Brain pericyte (primary cell): ENCODE measurements around the gene POMT2.

Experiments
- DNase-seq: peaks from one replicate; pipeline ENCODE4 v3.0.0-alpha.2; 2012; ENCODE audit warnings: low read depth, low spot score

POMT2 gene

GRCh38 chr14:77240336-77240915, 80.3 kb downstream of the POMT2 start:
- DNase-seq, result no peak

GRCh38 chr14:77239412-77239811, 81.3 kb downstream of the POMT2 start:
- no peak for DNase-seq

- no peak for DNase-seq
These were observed 81.7 kb downstream of the POMT2 start for GRCh38 chr14:77238996-77239395.

GRCh38 chr14:77238356-77238755, 82.3 kb downstream of the POMT2 start:
- no peak for DNase-seq

GRCh38 chr14:77236814-77237213, 83.9 kb downstream of the POMT2 start:
- no peak for DNase-seq

- DNase-seq, result no peak
These were observed 89.0 kb downstream of the POMT2 start for GRCh38 chr14:77231721-77232120.

GRCh38 chr14:77230914-77231313, 89.8 kb downstream of the POMT2 start:
- DNase-seq, result no peak

GRCh38 chr14:77228056-77228455, 92.6 kb downstream of the POMT2 start:
- DNase-seq, result no peak

GRCh38 chr14:77225892-77226557, 94.7 kb downstream of the POMT2 start:
- DNase-seq, result no peak

GRCh38 chr14:77225254-77225653, 95.4 kb downstream of the POMT2 start:
- DNase-seq, result no peak
